ENCODE data around the gene PTBP3.

DNA sequence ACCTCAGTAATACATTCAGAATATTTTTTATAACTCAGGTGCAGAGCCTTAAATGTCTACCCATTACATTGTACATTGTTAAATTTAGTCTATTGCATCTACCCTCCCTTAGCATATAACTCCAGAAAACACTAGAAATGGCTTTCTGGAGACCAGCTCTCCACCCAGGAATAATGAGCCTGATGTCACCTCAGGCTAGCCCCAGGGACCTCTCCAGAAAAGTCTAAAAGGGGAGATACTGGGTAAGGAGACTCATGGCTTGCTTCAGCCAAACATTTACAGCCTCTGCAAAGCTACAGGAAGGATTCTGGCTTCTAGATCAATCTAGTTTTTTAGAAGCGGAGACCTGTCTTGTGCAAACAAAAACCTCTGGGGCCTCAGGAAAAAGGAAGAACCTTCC is 144.5 kb downstream of the PTBP3 start:
- TF ChIP-seq RAD21 (IDR thresholded peaks at IDR 0.05; ENCODE audit: low read length) (no peak), MXI1 (IDR thresholded peaks at IDR 0.05; ENCODE audit: borderline replicate concordance, low read depth, low read length) (no peak), CTCF (conservative IDR thresholded peaks at IDR 0.05; ENCODE audit: low read depth, low read length) (no peak), POLR2A (IDR thresholded peaks at IDR 0.05; ENCODE audit: low read depth, low read length) (no peak)

All from IMR-90 (cell line).